CD8-positive, alpha-beta memory T cell (primary cell): ENCODE results near the gene IVD. TPM values are rescaled to one million over a fixed set of nuclear protein-coding genes. Genes with fewer than 3 reads are reported as not detected.

Source experiments
- CTCF ChIA-PET: fragments of 350-600 bp; sonication (Branson Sonifier 250); formaldehyde crosslinking; loops from one replicate; lab custom pipeline; 2021; ENCODE audit warnings: antibody characterized with exemption; lab: Charles Lee
- POLR2A ChIA-PET: fragments of 350-600 bp; sonication (Branson Sonifier 250); formaldehyde crosslinking; loops from one replicate; lab custom pipeline; 2021; ENCODE audit warnings: antibody characterized with exemption; lab: Charles Lee
- DNase-seq, 5 donors: peaks; one replicate each; pipeline versions ENCODE4 v3.0.0 to v3.0.0-alpha.2; 2020 to 2022; ENCODE audit warnings: mixed read lengths in 1 of 5
- H3K27ac ChIP-seq: one replicate; pipeline ENCODE4 v1.7.0; 2013; ENCODE audit warnings: low read depth, mild to moderate bottlenecking, low read length, moderate library complexity
- H3K27me3 ChIP-seq: 2 replicates; pipeline ENCODE4 v1.7.0; 2013; ENCODE audit warnings: low read length, mild to moderate bottlenecking; ENCODE audit not compliant: insufficient read depth, poor library complexity, severe bottlenecking
- H3K36me3 ChIP-seq: 2 replicates; pipeline ENCODE4 v1.7.0; 2013; ENCODE audit warnings: mild to moderate bottlenecking, low read length, moderate library complexity; ENCODE audit not compliant: insufficient read depth
- H3K4me1 ChIP-seq: 2 replicates; pipeline ENCODE4 v1.7.0; 2013; ENCODE audit warnings: mild to moderate bottlenecking, low read length, moderate library complexity; ENCODE audit not compliant: insufficient read depth
- H3K4me3 ChIP-seq: 2 replicates; pipeline ENCODE4 v1.7.0; 2013; ENCODE audit warnings: mild to moderate bottlenecking, low read length
- H3K9me3 ChIP-seq: 2 replicates; pipeline ENCODE4 v1.7.0; 2013; ENCODE audit warnings: mild to moderate bottlenecking, low read length
- H3K27ac Mint-ChIP-seq, 8 donors: one replicate each; pipeline ENCODE4 v1.8.0; 2020 to 2021; ENCODE audit warnings: mixed read lengths in 8 of 8, mild to moderate bottlenecking in 6 of 8, inconsistent platforms in 3 of 8, moderate library complexity in 3 of 8
- H3K27me3 Mint-ChIP-seq, 2 donors: one replicate each; pipeline ENCODE4 v1.8.0; 2020 to 2021; ENCODE audit warnings: mixed read lengths in 2 of 2, mild to moderate bottlenecking in 1 of 2, moderate library complexity in 1 of 2
- H3K36me3 Mint-ChIP-seq, 3 donors: one replicate each; pipeline ENCODE4 v1.8.0; 2020 to 2021; ENCODE audit warnings: mixed read lengths in 3 of 3, inconsistent platforms in 1 of 3, mild to moderate bottlenecking in 1 of 3
- H3K4me1 Mint-ChIP-seq, 3 donors: one replicate each; pipeline ENCODE4 v1.8.0; 2020 to 2021; ENCODE audit warnings: mixed read lengths in 3 of 3, inconsistent platforms in 1 of 3, mild to moderate bottlenecking in 1 of 3
- H3K4me3 Mint-ChIP-seq, 7 donors: one replicate each; pipeline ENCODE4 v1.8.0; 2020 to 2021; ENCODE audit warnings: mixed read lengths in 7 of 7, mild to moderate bottlenecking in 6 of 7, moderate library complexity in 4 of 7, inconsistent platforms in 2 of 7
- H3K9me3 Mint-ChIP-seq, 5 donors: one replicate each; pipeline ENCODE4 v1.8.0; 2020 to 2022; ENCODE audit warnings: mixed read lengths in 5 of 5, mild to moderate bottlenecking in 3 of 5, moderate library complexity in 2 of 5, inconsistent platforms in 1 of 5
- polyA plus RNA-seq: library from polyadenylated mRNA; unstranded; fragments of 300-500 nt; fragmentation: Illumina TruSeq; gene quantifications from one replicate; pipeline ENCODE4 v1.2.3, GENCODE V29; 2021
- total RNA-seq, 2 experiments: library from RNA; stranded (reverse); gene quantifications; one replicate each; pipeline ENCODE4 v1.2.3, GENCODE V29; 2021

IVD gene
- total and polyA plus RNA-seq, 3 experiments from 2014 or later = 56.0 to 80.1 (median 68.5) TPM

GRCh38 chr15:40379853-40380252 is 25.7 kb upstream of the IVD start:
- Histone ChIP-seq H3K9me3 (no peaks in the 10 kb centered on the region), H3K27me3 (no peaks in the 10 kb centered on the region), H3K4me1 (peaks cover 13% of the 10 kb centered on the region), H3K36me3 (no peaks in the 10 kb centered on the region), H3K27ac (no peak overlapping the region), H3K4me3 (no peak overlapping the region)
- ChIA-PET POLR2A (no interaction called here), CTCF (interaction anchor here (0.6 to 4.0 kb wide), 2 partner anchors 12 to 101 kb away, joined by 3 to 16 read pairs; no protein-coding TSS in a partner anchor)
- DNase-seq = no peak
- H3K27ac Mint-ChIP-seq = peak overlapping the region in 2 of 8 donors; percentile 15 to 27
- no peaks in the 10 kb centered on the region for H3K9me3 Mint-ChIP-seq
- peak overlapping the region in 1 of 7 donors; percentile 16 for H3K4me3 Mint-ChIP-seq
- peaks cover 0 to 3% (median 1%) of the 10 kb centered on the region in 3 donors for H3K36me3 Mint-ChIP-seq
- peaks cover 14 to 23% (median 20%) of the 10 kb centered on the region in 3 donors for H3K4me1 Mint-ChIP-seq
- no peaks in the 10 kb centered on the region for H3K27me3 Mint-ChIP-seq

GRCh38 chr15:40380636-40381035 is 25.0 kb upstream of the IVD start:
- CTCF ChIA-PET = interaction anchor here (4.0 kb wide), 1 partner anchor 12 kb away, joined by 16 read pairs; no protein-coding TSS in a partner anchor
- H3K4me3 ChIP-seq = no peak overlapping the region
- Mint-ChIP-seq H3K27me3 (no peaks in the 10 kb centered on the region), H3K36me3 (peaks cover 0 to 6% (median 1%) of the 10 kb centered on the region in 3 donors), H3K9me3 (no peaks in the 10 kb centered on the region), H3K27ac (peak overlapping the region in 1 of 8 donors; percentile 31), H3K4me3 (no peak overlapping the region), H3K4me1 (peaks cover 14 to 27% (median 26%) of the 10 kb centered on the region in 3 donors)
- POLR2A ChIA-PET = no interaction called here
- H3K27ac ChIP-seq = no peak overlapping the region
- H3K36me3 ChIP-seq = no peaks in the 10 kb centered on the region
- no peak for DNase-seq
- peaks cover 13% of the 10 kb centered on the region for H3K4me1 ChIP-seq
- no peaks in the 10 kb centered on the region for H3K9me3 ChIP-seq
- H3K27me3 ChIP-seq = no peaks in the 10 kb centered on the region

DNA sequence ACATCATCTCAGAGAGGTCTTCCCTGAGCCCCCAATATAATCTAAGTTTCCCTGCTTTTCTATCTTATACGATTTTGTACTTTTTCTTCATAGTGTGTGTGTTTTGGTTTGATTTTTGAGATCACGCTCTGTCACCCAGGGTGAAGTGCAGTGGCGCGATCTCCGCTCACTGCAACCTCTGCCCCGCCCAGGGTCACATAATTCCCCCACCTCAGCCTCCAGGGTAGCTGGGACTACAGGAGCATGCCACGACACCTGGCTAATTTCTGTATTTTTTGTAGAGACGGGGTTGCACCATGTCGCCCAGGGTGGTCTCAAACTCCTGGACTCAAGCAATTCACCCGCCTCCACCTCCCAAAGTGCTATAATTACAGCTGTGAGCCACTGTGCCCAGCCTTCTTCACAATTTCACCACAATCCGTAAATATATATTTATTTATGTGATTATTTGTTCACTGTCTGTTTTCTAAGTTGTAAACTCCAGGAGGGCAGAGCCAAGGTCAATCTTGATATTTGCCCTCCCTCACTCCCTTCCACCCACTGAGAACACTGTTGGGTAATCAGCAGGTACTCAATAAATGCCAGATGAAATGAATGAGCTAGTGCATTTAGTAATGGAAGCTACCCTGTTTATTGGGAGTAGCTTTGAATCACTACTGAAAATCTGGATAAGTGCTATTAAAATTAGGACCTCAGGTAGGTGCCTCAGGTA is 23.6 kb upstream of the IVD start:
- Mint-ChIP-seq H3K36me3 (peaks cover 0 to 15% (median 3%) of the 10 kb centered on the region in 3 donors), H3K27ac (no peak overlapping the region), H3K27me3 (no peaks in the 10 kb centered on the region), H3K4me3 (peak overlapping the region in 3 of 7 donors; percentile 95 to 98 (median 97)), H3K9me3 (no peaks in the 10 kb centered on the region), H3K4me1 (peaks cover 14 to 27% (median 26%) of the 10 kb centered on the region in 3 donors)
- CTCF ChIA-PET = interaction anchor here (1.0 to 4.0 kb wide), 9 partner anchors 10 to 71 kb away, joined by 3 to 37 read pairs (median 4); partner anchors contain the start of gene IVD
- H3K27me3 ChIP-seq = no peaks in the 10 kb centered on the region
- H3K4me1 ChIP-seq = peaks cover 13% of the 10 kb centered on the region
- no peaks in the 10 kb centered on the region for H3K9me3 ChIP-seq
- no peak for DNase-seq
- peaks cover 7% of the 10 kb centered on the region for H3K36me3 ChIP-seq
- H3K27ac ChIP-seq = no peak overlapping the region
- POLR2A ChIA-PET = interaction anchor here (0.8 to 1.6 kb wide), 2 partner anchors 10 to 24 kb away, joined by 3 to 10 read pairs; partner anchors contain the start of gene IVD
- H3K4me3 ChIP-seq = peak overlapping the region; percentile 88

DNA sequence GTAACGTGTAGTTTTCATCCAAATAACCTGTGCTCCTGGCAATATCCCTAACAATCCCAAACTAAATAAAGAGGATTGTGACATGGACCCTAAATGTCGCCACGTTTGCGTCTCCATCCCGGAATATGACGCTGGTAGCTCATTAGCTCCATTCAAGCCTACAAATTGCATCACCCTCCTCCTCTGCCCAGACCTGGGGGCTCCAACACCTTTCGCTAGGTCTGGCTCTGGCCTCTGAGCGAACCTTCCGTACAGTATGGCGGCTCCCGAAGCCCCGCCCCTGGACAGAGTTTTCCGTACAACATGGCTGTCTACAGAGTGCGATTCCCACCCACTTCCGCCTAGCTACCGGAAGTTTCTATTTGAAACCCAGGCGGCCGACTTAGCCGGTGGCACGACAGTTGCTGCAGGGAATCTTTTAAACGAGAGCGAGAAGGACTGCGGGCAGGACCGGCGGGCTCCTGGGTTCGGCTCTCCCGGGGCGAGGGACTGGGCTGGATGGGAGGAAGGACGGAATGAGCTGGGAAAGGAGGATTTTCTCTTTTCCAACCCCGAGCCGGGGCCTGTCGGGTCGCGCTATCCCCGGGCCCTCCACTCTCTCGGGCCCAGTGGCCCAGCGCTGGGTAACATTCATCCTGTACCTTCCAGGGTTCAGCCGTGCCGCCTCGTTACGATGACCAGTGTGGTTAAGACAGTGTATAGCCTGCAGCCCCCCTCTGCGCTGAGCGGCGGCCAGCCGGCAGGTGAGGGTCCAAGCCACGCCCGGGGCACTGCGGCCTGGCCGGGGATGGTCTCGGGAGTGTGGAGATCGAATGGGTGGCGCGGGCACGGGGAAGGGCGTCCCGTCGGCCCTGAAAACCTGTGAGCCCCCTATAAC is 22.8 kb upstream of the IVD start, which contains the start of gene KNSTRN:
KNSTRN (plus strand) TSS at position 142 of the 877 bp plus-strand sequence; CDS start at position 257, 115 bp downstream.
- peak; percentile 84 to 94 (median 87) for DNase-seq
- POLR2A ChIA-PET = interaction anchor here (0.8 to 1.6 kb wide), 2 partner anchors 11 to 23 kb away, joined by 3 to 10 read pairs; partner anchors contain the start of gene IVD
- Histone ChIP-seq H3K27ac (peak within 1 kb of the TSS; percentile 62), H3K36me3 (peaks cover 12% of the 10 kb centered on the region), H3K4me3 (peak within 1 kb of the TSS; percentile 88), H3K27me3 (no peaks in the 10 kb centered on the region), H3K4me1 (peaks cover 13% of the 10 kb centered on the region), H3K9me3 (no peaks in the 10 kb centered on the region)
- peak within 1 kb of the TSS in 7 of 8 donors; percentile 15 to 98 (median 92) for H3K27ac Mint-ChIP-seq
- H3K9me3 Mint-ChIP-seq = no peaks in the 10 kb centered on the region
- CTCF ChIA-PET = interaction anchor here (1.0 to 4.0 kb wide), 9 partner anchors 9 to 70 kb away, joined by 3 to 37 read pairs (median 4); partner anchors contain the start of gene IVD
- H3K4me1 Mint-ChIP-seq = peaks cover 14 to 27% (median 26%) of the 10 kb centered on the region in 3 donors
- peak within 1 kb of the TSS; percentile 90 to 99 (median 97) for H3K4me3 Mint-ChIP-seq
- peaks cover 5 to 22% (median 8%) of the 10 kb centered on the region in 3 donors for H3K36me3 Mint-ChIP-seq
- H3K27me3 Mint-ChIP-seq = no peaks in the 10 kb centered on the region

DNA sequence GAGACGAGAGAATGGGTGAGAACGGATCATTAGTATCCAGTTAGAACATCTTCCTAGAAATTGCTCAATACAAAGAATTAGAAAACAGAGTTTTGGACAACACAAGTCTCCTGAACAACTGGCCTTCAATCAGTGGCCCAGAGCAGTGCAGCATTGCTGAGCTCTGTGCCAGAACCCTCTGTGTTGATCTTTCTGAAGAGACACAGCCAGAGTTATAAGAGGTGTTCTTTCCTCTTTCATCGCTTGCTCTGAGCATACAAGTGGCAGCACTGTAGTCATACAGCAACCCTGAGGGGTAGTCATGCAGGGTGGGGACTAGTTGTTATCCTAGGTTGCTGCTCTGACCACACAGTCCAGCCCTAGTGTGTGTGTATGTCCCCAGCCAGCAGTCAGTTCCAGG is 19.1 kb upstream of the IVD start:
- POLR2A ChIA-PET = no interaction called here
- CTCF ChIA-PET = interaction anchor here (0.9 to 2.2 kb wide), 2 partner anchors 19 to 31 kb away, joined by 4 to 5 read pairs; partner anchors contain the start of gene IVD
- Histone ChIP-seq H3K36me3 (peaks cover 18% of the 10 kb centered on the region), H3K27me3 (no peaks in the 10 kb centered on the region), H3K27ac (no peak overlapping the region), H3K4me3 (no peak overlapping the region), H3K9me3 (no peaks in the 10 kb centered on the region), H3K4me1 (peaks cover 13% of the 10 kb centered on the region)
- Mint-ChIP-seq H3K27ac (peak overlapping the region in 1 of 8 donors; percentile 54), H3K36me3 (peaks cover 5 to 48% (median 14%) of the 10 kb centered on the region in 3 donors), H3K27me3 (no peaks in the 10 kb centered on the region), H3K4me3 (no peak overlapping the region), H3K4me1 (peaks cover 14 to 27% (median 26%) of the 10 kb centered on the region in 3 donors), H3K9me3 (no peaks in the 10 kb centered on the region)
- no peak for DNase-seq

- CTCF ChIA-PET = interaction anchor here (0.7 to 1.3 kb wide), 3 partner anchors 15 to 20 kb away, joined by 3 to 6 read pairs (median 5); no protein-coding TSS in a partner anchor
- POLR2A ChIA-PET = interaction anchor here (0.7 kb wide), 1 partner anchor 51 kb away, joined by 3 read pairs; no protein-coding TSS in a partner anchor
- H3K4me1 ChIP-seq = no peaks in the 10 kb centered on the region
- no peak for DNase-seq
- no peaks in the 10 kb centered on the region for H3K9me3 ChIP-seq
- peaks cover 5 to 69% (median 19%) of the 10 kb centered on the region in 3 donors for H3K36me3 Mint-ChIP-seq
- H3K4me3 Mint-ChIP-seq = no peak overlapping the region
- H3K27me3 ChIP-seq = no peaks in the 10 kb centered on the region
- no peaks in the 10 kb centered on the region for H3K27me3 Mint-ChIP-seq
- peaks cover 3 to 12% (median 10%) of the 10 kb centered on the region in 3 donors for H3K4me1 Mint-ChIP-seq
- peaks cover 29% of the 10 kb centered on the region for H3K36me3 ChIP-seq
- peak overlapping the region in 1 of 8 donors; percentile 87 for H3K27ac Mint-ChIP-seq
- no peaks in the 10 kb centered on the region for H3K9me3 Mint-ChIP-seq
- no peak overlapping the region for H3K27ac ChIP-seq
- no peak overlapping the region for H3K4me3 ChIP-seq
These were observed 16.4 kb upstream of the IVD start for GRCh38 chr15:40388941-40389823.
